Activated CD8-positive, alpha-beta memory T cell treated with anti-CD3 and anti-CD28 coated beads, Interleukin-2, amount 50 U/mL, for 4 hours (primary cell): ENCODE data around the gene IL17A.

Experiments
- DNase-seq: peaks from one replicate; pipeline ENCODE4 v3.0.0-alpha.2; 2020

Gene IL17A

DNA sequence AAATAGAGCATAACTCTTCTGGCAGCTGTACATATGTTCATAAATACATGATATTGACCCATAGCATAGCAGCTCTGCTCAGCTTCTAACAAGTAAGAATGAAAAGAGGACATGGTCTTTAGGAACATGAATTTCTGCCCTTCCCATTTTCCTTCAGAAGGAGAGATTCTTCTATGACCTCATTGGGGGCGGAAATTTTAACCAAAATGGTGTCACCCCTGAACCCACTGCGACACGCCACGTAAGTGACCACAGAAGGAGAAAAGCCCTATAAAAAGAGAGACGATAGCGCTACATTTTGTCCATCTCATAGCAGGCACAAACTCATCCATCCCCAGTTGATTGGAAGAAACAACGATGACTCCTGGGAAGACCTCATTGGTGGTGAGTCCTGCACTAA is at the start of gene IL17A:
Gene IL17A (plus strand): TSS at position 301 of the 400 bp plus-strand sequence. CDS start 57 bp downstream, at position 358.
- DNase-seq: no peak

- DNase-seq: no peak
Observed at GRCh38 chr6:52136934-52137467, 49.2 kb upstream of the IL17A start.

DNA sequence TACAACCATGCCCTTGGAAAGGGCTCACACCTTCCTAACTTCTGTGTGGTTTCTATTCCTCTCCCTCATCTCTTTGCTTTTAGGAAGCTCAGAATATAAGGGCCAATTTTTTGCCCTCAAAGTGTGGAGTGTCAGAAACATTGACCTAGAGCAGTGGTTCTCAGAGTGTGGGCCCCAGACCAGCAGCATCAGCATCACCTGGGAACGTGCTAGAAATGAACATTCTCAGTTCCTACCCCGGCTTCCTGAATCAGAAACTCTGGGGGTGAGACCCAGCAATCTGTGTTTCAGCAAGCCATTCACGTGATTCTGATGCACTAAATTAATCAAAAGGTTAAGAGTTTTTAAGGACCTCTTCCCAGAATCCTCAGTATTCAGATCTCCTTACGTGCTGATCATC is 47.9 kb upstream of the IL17A start:
- DNase-seq: no peak

DNA sequence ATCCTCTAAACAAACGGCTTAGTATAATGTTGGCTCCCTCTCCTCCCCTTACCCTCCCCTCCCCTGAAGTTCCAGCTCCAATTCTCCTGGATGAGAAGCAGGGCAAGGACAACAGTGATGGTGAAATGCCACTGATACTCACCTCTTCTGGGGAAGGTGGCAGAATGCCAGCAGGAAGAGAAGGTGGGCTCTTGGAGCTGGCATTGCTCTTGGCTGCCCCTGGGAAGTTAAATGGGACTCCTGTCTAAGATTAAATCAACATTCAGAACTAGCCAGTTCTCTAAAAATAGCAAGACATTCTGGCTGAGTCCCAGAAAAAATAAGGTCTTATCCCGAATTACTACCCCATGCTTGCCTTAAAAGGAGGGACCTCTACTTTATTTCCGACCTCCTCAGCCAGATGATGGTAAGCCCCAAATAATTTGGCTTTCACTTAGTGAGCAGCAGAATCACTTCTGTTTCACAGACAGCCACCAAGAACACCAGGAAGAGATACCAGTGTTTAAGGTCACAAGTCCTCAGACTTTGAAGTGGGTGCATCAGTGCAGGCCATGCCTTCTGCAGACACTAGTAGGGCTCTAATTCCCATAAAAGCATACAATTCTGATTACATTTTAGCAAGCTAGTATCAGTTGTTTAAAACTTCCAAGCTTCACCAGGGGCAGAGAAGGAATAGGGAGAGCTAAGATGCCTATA is 46.0 kb upstream of the IL17A start:
- no peak for DNase-seq

DNA sequence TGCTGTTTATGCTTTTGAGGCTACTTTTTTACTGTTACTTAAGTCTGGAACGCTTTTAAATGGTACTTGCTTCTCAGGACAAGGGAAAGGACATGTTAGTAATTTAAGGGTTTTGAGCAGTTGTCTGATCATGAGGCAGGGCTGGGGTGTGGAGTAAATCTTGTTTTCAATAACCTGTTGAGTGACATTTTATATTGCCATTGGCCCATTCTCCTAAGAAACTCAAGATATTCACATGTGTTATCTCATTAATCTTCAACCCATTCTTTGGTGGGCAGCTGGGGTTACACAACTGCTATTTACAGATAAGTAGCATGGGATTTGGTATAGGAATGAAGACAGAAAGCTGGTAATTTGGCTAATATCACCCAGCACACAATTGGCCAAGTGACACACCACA is 44.6 kb upstream of the IL17A start:
- no peak for DNase-seq

GRCh38 chr6:52142556-52142955 is 43.6 kb upstream of the IL17A start:
- DNase-seq: no peak

DNA sequence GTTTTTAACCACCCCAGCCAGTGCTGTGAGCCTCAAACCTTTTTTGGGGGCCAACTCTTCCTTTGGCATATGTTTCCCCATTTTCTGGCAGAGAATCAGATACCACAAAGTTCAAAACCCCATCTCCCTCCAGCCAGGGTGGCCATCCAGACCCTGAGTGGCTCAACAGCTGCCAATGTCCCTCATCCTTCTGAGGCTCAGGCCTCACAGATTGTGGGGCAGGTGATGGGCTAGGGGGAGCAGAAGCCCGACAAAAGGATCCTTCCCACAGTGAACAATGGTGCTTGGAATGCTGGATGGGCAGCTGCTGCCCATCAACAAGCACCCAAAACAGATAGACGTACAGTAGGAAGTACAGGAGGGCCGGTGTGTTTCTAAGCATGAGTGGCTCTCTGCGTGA is 42.6 kb upstream of the IL17A start:
- no peak for DNase-seq

DNA sequence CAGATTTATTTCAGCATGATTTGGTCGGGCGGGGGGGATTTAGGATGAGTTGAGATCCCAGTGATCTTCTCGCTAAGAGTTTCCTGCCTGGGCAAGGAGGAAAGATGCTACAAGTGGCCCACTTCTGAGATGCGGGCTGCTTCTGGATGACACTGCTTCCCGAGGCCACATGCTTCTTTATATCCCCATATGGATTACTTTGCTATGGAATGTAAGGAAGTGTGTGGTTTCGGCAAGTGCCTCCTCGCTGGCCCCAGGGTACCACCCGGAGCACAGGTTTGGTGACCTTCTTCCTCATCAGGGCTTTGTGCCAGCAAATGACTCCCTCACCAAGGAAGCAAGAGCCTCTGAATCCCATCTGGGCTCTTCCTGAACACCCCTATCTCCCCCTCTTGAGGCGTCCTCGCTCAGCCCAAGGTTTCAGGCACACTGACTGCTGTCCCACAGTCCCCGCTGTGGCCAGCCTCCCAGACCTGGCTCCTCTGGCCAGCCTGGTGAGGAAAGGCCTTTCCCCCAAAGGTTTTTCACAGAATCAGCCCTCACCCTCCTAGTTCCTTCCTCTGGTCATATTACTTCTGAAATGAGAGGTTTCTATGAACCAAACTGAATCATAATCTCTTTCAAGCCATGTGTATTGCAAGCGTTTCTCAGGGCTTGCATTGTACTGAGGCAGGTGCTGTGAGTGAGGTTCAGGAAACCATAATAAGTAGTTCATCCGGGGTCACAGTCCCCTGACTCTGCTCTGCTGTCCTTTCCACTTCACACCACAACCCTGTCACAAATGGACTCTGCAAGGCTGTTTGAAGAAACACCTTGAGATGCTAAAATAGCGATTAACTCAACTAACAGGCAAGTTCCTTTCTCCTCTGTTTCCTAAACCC is 41.7 kb upstream of the IL17A start:
- no peak for DNase-seq

DNA sequence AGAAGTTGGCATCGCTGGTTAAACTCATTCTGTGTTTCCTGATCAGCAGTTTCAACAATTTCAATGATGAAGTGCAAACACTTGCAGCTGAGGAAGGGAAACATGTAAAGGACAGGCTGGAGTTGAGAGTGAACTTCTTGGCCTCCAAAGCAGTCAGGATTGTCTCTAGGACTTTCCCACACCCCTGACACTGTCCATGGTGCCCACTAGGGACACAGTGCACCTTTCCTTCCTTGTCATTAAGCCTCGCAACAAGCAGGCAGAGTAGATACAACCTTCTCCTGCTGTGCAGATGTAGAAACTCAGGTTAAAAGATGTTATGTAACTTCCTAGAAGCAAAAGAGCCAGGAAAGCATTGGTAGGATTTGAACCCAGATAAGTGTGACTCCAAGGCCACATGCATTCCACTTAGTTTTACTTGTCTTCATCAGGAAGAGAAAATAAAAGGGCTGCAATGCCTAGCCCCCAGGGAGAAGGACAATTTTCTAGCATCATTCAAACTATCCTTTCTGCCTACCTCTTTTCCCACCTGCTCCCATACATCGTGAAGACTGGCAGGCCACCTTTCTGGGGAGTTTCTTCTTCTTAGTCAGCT is 39.2 kb upstream of the IL17A start:
- DNase-seq: no peak

DNA sequence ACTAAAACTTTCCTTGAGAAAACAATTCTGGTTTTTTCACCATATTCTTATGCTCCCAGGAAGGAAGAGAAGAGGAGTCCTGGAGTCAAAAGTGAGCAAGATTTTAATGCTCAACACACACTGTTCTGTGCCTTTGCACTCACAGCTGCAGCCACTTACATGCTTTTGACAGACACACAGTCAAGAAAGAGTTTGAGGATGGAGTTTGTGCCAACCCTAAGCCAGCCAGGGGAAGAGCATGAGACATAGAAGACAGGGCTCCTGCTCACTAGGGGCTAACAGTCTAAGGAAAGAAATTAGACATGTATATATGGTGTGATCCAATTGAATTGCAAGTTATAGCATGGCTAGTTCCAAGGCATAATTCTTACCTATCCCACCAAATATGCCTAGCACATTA is 37.1 kb upstream of the IL17A start:
- DNase-seq: no peak

DNA sequence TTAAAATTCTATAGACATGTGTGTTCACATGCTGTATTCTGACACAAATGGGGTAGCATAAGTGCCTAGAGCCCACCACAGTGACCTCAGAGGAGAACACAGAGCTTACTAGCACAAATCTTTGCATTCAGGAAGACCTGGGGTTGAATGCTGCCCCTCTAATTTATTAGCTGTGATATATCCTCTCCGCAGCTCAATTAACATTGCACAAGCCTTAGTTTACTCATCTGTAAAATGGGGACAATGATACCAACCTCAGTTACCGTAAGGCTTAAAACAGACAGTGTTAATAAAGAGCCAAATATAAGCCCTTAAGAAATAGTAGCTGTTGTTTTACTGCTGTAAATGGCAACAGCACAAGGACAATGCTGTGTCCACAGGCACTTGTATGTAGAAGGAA is 36.2 kb upstream of the IL17A start:
- no peak for DNase-seq

- no peak for DNase-seq
Observed at GRCh38 chr6:52152070-52152423, 34.1 kb upstream of the IL17A start.

DNA sequence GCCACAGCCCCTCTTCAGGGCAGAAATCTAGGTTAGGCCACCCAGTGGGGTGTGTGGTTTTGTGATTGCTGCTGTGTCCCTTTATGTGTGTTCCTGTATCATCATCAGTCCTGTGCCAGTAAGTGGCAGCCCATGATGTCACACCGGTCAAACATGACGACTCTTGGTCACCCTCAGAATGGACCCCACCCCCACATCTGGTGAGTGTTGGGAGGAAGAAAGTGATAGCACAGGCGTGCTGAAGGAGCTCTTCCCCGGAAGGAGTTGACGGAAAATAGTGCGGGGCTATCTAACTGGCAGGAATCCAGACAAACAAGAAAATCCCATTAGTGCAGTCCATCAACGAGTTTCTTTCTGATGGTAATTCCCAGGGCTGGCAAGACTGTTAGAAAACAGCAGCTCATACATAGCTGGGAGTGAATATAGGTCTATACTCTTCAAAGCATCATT is 33.4 kb upstream of the IL17A start:
- DNase-seq: no peak

- DNase-seq: no peak
Observed at GRCh38 chr6:52154381-52154780, 31.8 kb upstream of the IL17A start.

- no peak for DNase-seq
Observed at GRCh38 chr6:52155791-52156576, 30.2 kb upstream of the IL17A start.

GRCh38 chr6:52157301-52157941 is 28.8 kb upstream of the IL17A start:
- no peak for DNase-seq

DNA sequence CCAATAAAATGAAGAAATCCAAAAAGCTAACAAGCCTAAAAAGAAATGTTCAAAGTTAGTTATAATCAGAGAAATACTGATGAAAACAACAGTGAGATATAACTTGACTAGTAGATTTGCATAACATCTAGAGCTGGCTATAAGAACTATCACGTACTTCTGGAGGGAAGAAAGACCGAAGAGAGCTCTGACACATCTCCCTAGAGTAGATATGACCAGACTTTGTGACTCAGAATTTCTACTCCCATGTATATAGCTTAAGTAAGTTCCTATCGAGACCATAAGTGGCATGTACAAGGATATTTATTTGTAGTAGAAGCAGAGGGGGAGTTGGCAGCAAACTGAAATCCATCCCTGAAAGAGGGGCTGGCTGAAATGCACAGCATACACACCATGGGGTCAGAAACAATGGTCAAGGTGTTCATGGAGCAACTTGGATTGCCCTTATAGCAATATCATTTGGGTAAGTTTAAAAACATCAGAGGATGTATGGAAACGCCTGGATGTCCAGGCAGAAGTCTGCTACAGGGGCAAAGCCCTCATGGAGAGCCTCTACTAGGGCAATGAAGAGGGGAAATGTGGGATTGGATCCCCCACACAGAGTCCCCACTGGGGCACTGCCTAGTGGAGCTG is 25.6 kb upstream of the IL17A start:
- no peak for DNase-seq

GRCh38 chr6:52161689-52162438 is 24.3 kb upstream of the IL17A start:
- no peak for DNase-seq

DNA sequence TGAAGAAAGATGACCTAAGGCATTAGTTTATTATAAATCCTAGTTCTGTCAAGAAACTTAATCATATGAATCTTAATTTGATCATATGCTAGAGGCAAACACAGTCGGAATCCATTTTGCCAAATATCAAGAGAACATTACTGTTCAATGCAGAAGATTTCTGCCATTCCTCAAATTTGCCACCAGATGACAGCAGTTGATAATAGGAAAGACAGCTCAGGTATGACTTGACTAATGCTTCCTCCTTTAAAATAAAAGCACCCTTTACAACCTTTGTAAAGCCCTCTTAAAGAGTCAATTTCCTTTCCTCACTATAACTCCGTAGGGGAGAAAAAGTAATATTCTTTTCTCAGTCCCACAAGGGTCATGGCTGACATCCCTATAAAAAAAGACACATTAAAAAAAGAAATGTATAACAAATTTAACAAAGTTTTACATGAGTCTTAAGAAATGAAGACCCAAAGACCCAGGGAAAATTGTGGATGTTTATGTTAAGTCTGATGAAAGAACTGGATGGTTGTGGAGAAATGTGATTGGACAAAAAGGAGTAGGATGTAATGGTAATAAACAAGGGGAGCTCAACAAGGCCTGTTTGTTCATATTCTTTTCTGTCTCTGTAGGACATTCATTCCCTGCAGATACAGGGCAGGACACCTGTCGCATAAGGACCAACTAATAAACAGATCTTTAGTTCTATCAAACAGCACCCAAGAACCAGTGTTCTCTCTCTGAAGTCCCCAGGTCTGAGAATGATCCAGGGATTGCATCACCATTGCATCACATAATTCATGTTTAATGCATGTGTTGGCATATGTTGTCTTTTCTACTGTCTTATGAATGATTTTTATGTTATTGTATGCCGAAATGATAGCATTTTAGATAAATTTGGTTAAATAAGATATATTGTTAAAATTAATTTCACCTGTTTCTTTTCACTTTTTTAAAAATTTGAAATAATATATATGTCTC is 23.0 kb upstream of the IL17A start:
- no peak for DNase-seq
